NCI-H187 (cell line): ENCODE measurements around the gene TSPEAR.
"Not testable (repeated sequence)": the region's sequence is repeated elsewhere in the genome, so short reads cannot be mapped to it uniquely, and the experiment has no call there.

Source experiments
- DNase-seq, 2 experiments: peaks; one replicate each; lab custom pipeline; 2025; lab: John Stamatoyannopoulos, UW

Gene TSPEAR

DNA sequence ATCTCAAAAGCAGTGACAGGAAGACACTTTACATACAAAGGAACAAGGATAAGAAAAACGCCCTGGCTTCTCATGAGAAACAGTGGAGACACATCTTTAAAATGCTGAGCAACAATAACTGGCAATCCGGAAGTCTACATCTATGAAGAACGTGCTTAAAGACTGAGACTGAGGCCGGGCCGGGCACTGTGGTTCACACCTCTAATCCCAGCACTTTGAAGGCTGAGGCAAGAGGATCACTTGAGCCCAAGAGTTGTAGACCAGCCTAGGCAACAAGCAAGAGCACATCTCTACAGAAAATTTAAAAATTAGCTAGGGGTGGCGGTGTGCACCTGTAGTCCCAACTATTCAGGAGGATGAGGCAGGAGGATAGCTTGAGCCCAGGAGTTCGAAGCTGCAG is 27.3 kb downstream of the TSPEAR start:
- DNase-seq, result no peak

DNA sequence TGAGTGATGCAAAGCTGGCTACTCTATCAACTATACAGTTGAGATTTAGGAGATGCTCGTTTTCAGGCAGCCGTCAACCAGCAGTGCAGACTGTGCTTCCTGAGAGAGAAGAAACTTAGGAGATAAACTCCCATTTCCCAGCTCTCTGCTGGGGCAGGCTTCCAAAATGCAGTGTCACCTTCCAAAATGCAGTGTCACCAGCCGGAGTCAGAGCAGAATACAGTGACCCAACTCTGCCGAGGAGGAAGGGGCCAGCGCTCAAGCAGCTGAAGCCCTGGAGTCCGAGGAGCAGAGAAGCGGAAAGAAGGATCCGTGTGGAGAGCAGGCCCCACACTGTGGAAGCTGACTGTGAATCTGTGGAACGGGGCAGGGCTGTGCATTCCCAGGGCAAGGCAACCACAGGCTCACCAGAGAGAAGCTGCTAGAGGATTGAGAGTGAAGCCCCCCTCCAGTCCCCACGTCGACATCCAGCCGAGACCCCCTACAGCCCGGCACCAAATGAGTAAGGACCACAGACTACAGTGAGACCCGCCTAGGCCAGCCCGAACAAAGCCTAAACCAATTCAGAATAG is 28.7 kb downstream of the TSPEAR start:
- DNase-seq, result no peak

DNA sequence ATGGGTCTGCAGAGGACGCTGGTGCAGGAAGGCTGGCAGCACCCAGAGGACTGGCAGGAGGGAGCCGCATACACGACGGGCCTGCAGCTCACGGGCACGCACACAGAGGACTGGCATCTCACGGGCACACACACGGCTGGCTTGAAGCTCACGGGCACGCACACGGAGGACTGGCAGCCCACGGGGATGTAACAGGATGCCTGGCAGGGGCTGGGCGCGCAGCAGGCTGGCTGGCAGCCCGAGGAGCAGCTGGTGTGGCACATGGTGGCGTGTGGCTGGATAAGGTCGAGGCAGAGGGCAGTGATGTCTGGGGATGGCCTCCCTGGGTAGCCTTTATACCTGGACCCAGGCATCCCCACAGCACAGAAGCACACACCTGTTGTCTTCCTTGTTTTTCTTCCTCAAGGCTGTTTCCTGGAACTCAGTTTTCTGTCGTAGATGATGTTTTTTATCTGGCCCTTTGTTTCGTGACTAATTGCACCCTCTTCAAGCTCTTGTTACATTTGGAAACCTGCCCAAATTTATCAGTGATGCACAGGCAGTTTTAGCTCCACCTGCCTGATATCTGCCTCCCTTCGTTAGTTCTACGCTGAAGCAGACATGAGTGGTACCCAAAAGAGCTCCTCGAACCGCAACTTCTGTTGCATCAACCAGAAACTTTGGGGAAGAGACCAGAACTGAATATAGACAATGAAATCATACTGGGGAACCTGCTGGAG is 29.4 kb downstream of the TSPEAR start, which contains the start of gene KRTAP12-1:
Gene KRTAP12-1, minus strand, starts transcription at position 303 of the 719 bp plus-strand sequence. Its CDS starts 40 bp downstream, at position 263.
- DNase-seq, result peak; percentile 70 to 81

DNA sequence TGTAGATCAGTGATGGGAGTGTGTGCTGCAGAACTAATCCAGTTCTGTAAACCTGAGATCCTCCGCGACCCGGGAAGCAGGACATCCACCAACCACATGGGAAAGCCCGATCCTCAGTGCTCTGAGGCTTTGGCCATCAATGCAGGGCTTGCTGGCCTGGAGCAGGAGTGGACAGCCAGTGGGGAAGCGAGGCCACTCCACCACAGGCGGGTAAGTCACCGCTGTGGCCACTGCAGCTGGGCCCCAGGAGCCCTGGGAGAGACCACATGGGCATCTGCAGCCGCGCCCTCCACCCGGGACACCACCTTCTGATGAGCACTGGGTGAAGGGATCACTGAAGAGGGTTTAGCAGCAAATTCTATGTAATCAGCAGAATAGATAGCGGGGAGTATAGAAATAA is 30.2 kb downstream of the TSPEAR start:
- DNase-seq, result no peak

DNA sequence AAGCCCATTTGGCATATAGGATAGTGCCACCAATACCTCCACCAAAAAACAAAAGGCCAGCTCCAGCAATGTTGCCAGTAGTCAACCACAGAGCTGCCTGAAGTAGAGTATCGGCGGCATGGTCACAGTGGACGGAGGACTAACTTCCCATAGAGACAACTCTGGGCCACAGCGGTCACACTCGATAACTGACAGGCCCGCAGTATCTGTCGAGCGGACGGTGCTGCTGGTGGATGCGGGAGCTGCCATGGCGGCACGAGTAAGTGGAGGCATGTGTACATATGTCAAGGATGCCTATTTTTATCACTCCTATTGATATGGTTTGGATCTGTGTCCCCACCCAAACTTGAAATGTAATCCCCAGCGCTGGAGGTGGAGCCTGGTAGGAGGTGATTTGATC is 33.5 kb downstream of the TSPEAR start:
- no peak for DNase-seq

DNA sequence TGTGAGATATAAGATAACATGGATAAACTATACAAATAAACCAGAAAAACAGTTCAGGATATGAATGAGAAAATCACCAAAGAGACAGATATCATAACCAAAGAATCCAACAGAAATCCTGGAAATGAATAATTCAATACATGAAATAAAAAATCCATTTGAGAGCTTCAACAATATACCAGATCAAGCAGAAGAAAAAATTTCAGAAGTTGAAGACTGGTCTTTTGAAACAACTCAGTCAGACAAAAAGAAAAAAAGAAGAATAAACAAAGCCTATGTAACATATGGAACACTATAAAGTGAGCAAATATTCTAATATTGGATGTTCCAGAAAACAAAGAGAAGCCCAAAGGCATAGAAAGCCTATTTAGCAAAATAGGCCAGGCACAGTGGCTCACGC is 39.5 kb downstream of the TSPEAR start:
- no peak for DNase-seq

DNA sequence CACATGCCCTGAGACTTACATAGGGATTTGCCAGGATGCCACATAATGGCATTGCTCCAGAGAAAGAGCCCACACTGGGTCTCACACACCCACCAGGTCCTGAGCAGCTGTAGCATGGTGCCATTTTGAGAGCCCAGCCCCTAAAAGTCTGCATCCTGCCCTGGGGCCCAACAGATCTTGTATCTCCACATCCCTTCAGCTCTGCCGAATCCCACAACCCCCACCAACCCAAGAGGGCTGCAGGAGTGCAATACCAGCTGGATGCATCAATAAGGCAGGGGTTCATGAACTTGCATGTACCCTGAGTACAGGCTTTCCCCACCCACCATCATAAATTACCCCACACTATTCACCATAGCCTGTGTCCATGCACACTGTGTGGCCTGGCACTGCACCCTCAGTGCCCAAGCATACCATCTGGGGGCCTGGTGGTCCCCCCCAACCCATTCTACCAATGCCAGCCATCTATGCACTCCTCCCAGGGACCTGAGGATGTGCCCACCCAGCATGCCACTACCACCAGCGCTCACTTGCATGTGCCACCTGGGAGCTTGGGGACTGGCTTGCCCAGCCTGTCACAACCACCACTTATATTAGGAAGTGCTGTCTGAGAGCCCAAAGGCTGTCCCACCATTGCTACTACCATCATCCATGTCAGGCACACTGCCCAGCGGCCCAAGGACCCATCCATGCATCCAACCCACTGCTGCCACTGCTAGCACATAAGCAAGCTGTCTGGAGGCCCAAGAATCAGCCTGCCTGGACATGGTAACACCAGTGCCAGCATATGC is 40.5 kb downstream of the TSPEAR start:
- DNase-seq, result no peak

DNA sequence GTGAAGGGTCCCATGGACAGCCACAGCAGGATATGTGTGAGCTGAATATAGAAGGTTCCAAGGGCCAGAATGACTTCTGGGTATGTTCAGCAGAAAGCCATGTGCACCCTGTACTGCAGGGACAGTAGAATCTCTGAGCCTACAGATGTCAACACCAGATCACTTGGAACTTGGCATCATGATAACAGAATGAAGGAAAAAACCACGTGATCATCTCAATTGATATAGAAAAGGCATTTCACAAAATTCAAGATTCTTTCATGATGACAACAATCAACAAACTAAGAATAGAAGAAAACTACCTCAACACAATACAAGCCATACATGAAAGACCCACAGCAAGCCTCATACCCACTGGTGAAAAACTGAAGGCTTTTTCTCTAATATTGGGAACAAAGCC is 43.8 kb downstream of the TSPEAR start:
- DNase-seq, result no peak

DNA sequence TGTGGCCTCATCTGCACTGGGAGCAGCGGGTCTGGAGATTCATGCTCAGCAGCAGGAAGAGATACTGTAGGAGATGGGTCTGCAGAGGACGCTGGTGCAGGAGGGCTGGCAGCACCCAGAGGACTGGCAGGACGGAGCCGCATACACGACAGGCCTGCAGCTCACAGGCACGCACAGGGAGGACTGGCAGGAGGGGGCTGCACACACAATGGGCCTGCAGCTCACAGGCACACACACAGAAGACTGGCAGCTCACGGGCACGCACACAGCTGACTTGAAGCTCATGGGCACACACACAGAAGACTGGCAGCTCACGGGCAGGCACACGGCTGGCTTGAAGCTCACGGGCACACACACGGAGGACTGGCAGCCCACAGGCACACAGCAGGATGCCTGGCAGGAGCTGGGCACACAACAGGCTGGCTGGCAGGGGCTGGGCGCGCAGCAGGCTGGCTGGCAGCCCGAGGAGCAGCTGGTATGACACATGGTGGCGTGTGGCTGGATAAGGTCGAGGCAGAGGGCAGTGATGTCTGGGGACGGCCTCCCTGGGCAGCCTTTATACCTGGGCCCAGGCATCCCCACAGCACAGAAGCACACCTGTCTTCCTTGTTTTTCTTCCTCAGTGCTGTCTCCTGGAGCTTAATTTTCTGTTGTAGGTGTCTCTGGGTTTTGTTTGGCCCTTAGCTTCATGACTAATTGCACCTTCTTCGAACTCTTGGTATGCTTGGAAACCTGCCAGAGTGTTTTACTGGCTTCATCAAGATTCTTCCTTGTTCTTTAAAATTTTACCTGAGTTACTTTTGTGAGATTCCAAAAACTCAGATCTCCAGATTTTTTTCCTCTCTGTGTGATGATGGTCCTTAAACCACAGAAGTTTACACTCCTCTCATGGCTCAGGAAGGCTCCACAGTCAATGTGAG is 44.7 kb downstream of the TSPEAR start, which contains the start of gene KRTAP12-2:
Gene KRTAP12-2, minus strand, starts transcription at position 527 of the 920 bp plus-strand sequence. Its CDS starts 41 bp downstream, at position 486.
- DNase-seq, result no peak

DNA sequence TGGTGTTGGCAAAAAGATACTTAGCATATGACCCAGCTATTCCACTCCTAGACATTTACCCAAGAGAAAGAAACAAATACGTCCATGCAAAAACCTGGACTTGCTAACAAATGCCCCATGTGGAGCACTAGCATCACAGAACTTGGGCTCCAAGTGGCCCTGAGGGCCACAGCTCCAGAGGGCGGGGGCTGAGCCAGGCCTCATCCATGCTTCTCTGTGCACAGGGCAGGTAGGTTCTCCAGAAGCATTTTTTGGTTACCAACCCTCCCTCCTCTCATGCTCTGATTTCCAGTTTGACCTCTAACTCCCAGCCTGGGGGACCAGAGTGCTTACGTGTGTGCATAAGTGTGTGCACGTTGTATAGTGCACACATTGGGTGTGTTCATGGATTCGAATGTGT is 46.7 kb downstream of the TSPEAR start:
- no peak for DNase-seq

DNA sequence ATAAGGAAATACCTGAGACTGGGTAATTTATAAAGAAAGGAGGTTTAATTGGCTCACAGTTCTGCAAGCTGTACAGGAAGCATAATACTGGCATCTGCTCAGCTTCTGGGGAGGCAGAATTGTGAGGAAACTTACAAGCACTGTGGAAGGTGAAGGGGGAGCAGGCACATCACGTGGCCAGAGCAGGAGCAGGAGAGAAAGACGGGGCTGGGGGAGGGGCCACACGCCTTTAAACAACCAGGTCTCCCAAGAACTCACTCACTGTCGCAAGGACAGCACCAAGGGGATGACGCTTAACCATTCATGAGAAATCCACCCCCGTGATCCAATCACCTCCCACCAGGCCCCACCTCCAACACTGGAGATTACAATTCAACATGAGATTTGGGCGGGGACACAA is 49.8 kb downstream of the TSPEAR start:
- DNase-seq, result not testable (repeated sequence)

DNA sequence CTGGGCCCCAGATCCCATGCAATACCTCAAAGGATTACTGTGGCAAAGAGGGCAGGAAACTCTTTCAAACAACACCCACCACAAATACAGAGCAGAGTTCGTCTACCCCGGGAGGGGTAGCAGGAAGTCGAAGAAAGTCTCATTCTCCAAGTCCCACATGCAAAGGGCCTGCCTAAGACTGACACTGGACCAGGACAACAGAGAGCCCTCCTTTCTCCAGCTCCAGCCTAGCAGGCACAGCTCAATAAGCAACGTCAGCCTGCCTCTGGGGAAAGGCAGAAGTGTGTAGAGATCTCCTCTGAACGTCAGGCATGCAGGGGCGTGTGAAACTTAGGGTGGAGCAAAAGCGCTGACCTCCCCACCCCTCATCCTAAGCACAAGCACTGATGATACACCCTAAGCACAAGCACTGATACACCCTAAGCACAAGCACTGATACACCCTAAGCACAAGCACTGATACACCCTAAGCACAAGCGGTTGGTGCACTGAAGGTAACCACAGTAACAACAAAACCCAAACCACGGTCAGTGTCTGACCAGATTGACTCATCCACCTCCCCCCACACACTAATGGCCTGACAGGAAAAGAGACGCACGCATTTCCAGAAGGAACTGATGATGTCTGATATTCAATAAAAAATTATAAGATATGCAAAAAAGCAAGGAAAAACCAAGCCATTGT is 52.3 kb downstream of the TSPEAR start:
- no peak for DNase-seq

DNA sequence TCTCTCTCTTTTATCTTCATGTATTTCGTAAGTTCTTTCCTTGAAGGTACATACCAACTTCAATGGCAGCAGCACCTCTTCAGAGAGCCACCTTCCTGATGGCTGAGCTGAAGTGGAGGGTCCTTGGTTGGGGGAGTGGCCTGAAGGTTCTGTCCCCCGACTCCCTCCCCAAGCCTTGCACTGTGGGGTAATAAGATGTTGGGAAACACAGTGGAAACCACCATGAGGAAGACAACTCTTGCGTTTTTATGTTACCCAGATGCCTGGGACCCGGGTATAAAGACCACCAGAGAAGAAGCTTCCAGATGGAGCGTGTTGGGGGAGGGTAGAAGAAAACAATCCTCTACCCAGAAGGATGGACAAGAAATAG is 52.8 kb downstream of the TSPEAR start:
- no peak for DNase-seq

DNA sequence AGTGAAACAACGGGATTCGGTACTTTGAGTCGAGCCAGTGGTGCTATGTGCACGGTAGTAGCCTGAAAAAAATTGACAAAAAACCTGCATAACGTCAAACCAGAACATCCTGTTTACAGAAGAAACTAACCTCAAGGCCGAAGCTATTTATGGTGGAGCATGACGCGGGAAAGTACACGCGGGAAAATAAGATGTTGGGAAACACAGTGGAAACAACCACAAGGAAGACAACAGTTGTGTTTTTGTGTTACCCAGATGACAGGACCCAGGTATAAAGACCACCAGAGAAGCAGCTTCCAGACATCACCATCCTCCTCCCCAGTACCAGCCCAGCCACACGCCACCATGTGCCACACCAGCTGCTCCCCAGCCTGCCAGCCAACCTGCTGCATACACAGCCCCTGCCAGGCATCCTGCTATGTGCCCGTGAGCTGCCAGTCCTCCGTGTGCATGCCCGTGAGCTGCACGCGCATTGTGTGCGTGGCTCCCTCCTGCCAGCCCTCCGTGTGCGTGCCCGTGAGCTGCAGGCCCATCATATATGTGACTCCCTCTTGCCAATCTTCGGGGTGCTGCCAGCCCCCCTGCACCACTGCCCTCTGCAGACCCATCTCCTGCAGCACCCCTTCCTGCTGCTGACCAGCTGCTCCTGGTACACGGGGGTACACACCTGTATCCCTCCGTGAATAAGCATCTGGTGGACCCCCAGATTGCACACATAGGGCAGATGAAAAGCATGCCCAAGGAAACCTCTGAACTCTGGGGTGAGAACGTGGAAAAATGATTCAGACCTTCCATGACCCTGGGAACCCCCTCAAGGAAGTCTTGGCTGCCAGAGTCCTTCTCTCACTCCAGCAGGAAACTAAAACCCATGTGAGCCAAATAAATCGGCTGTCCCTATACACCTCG is 53.5 kb downstream of the TSPEAR start, which contains the start of gene KRTAP12-3:
Gene KRTAP12-3, plus strand, starts transcription at position 298 of the 906 bp plus-strand sequence. Its CDS starts 48 bp downstream, at position 346.
- no peak for DNase-seq

DNA sequence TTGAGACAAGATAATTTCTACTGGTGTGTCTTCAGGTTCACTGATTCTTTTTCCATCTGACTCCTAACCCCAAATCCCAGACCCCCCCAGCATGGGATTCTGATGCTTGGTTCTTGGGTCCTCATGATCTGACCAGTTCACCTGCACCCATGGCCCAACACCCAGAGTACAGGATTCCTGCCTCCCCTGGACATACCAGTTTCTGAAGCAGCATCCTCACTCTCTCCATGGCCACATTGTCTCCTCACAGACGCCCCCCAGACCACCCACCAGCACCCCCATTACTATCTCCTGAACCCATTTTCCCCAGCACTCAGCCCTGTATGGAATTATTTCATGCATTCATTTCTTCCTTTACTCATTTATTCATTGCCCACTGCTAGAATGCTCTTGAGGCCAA is 54.5 kb downstream of the TSPEAR start:
- DNase-seq, result no peak

DNA sequence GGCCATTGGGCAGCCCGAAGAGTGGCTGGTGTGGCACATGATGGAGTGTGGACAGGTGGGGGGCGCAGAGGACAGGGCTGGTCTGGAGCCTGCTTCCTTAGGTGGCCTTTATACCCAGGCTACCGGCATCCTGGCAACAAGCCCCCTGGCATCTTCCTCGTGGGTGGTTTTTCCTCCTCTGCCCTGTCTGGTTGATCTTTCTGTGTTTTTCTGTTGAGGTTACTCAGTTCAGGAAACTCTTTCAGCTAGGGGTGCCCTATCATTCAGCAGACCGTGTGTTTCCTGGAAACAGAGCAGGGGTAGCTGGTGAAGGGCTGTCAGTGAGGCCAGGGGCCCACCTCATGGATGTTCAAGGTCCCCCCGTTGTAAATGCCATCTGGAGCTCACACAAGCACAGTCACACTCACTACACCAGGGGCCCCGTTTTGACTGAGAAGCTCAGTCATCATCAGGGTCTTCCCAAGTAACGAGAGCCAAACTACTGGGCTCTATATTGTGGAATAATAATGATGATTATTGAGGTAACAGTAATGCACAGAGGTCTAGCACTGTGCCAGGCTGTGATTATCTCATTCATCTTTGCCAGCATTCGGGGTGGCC is 56.7 kb downstream of the TSPEAR start, which contains the start of gene KRTAP12-4:
Gene KRTAP12-4, minus strand, starts transcription at position 84 of the 600 bp plus-strand sequence. Its CDS starts 45 bp downstream, at position 39.
- no peak for DNase-seq

DNA sequence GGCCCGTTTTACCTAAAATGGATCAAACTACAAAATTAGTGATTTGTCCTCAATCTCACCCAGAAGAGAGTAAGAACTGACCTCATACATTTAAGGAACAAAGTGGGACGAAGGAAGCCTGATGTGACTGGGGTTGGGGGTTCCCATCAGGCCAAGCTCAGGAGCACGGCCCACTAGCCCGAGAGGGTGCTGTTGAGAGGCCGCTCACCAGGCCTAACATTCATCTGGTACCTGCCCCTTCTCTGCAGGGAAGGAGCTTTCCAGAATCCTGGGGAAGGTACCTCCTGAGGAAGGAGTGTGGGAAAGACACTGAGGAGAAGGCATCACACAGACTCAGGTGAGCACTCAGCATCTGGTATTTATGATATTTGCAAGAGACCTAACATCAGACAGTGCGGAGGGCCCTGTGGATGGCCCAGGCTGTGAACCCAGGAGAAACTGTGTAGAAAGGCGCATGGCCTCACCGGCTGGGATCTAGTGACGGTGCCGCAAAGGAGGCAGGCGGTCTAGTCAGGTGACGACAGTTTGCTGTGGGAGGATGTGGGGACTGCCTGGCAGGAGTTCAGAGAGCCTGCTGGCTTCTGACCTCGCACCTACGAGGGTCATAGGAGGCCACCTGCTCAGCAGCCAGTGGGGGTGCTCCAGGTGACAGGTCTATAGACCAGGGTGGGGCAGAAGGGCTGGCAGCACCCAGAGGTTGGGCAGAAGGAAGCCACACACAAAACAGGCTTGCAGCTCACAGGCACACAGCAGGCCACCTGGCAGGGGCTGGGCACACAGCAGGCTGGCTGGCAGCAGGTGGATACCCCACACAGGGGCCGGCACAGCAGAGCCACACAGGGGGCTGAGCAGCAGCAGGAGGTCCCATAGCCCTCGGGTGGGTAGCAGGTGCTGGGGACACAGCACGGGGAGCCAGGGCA is 57.5 kb downstream of the TSPEAR start:
- no peak for DNase-seq

DNA sequence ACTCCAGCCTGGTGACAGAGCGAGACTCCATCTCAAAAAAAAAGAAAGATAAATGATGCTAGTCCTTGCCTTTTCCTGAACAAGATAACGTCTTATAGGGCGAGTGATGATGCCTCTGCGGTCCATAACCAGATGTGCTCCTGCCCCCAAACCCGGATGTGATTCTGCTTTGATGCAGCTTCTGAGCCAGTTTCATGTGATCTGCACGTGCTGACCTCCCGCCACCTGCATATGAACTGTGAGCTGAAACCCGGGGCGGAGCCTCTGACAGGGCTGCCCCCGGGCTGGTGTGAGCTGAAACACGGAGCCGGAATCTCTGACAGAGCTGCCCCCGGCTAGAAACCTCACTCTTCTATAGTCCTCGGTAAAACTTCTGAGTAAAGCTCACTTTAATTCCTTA is 58.2 kb downstream of the TSPEAR start:
- DNase-seq, result no peak
